Measurements from ENCODE around the gene KIF24.
"Not testable (repeated sequence)": the region's sequence is repeated elsewhere in the genome, so short reads cannot be mapped to it uniquely, and the experiment has no call there.

KIF24 gene

GRCh38 chr9:34328500-34328986 lies 525 bp downstream of the KIF24 start:
- no peak for DNase-seq (ENCODE audit: low read depth)

DNA sequence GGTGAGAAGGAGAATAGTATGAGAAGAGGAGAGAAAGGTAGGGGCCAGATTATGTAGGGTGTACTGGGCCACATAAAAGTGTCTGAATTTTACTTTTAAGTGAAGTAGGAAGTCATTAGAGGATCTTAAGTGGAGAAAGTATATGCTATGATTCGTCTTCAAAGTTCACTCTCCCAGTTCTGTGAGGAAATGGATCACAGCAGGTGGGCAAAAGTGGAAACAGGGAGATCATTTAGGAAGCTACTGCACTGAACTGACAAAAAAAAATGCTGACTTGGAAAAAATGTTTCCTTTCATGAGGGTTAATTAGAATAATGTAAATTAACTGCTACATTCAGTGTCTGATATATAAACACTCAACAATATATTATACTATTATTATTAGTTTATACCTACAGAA lies 2.4 kb downstream of the KIF24 start:
- no peak for DNase-seq (ENCODE audit: low read depth)

DNA sequence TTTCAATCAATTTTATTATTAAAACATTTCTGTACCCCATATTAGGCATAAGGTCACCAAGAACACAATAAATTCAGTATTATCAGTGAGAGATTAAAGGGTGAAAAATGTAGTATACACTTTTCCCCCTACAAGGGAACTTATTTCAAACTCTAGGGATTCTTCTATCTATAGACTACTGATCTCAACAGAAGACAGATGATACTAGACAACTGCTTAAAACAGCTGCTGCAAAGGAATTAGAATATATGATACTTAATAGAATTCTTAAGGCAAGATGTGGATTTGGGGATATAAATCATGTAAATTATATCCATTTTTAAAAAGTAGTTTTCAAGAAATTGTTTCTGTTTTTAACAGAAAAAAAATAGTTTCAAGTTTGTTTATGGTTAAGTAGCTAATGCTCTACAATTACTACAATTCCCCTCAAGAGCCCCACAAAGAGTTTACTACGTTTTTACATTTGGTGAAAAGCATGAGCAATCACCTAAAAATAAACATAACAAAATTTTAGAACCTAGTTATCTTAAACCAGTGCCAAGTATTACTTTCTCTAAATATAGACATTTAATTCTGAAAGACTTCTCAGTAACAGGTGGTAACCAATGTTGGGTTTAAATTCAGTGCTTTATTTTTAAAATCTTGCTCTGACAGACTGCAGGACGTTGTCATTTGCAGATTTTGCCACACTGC lies 6.0 kb downstream of the KIF24 start:
- DNase-seq (ENCODE audit: low read depth): no peak

- DNase-seq (ENCODE audit: low read depth): no peak
Observed at GRCh38 chr9:34321451-34321850, 7.6 kb downstream of the KIF24 start.

- DNase-seq (ENCODE audit: low read depth): no peak
Observed at GRCh38 chr9:34318163-34318790, 10.8 kb downstream of the KIF24 start.

GRCh38 chr9:34317436-34317835 lies 11.6 kb downstream of the KIF24 start:
- DNase-seq (ENCODE audit: low read depth): no peak

- DNase-seq (ENCODE audit: low read depth): no peak
Observed at GRCh38 chr9:34311499-34312185, 17.4 kb downstream of the KIF24 start.

DNA sequence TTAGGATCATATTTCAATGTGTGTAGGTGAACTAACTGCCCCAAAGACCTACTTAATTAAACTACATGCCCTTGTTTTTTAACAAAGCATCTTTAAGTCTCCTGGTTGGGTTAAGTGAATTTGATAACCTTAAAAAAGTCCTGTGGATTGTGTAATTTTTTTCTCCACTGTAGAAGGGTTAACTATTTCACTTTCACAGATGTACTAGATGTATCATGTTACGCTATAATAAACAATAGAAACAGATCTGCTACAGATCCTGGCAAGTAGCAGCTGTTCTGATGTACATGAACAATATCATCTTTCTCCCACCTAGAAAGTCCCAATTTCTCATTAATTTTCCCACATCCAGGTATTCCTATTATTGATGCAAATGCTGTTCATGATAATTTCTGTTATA lies 18.9 kb downstream of the KIF24 start:
- DNase-seq (ENCODE audit: low read depth): no peak

DNA sequence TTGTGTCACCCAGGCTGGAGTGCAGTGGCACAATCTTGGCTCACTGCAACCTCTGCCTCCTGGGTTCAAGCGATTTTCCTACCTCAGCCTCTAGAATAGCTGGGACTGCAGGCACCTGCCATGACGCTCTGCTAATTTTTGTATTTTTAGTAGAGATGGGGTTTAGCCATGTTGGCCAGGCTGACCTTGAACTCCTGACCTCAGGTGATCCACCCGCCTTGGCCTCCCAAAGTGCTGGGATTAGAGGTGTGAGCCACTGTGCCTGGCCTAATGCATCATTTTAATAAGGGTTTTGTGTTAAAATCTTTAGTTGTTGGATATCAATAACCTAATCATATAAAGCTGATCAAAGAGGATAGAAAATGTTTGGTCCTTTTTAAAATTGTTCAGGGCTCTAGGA lies 20.8 kb downstream of the KIF24 start:
- not testable (repeated sequence) for DNase-seq (ENCODE audit: low read depth)

GRCh38 chr9:34301064-34301463 lies 28.0 kb downstream of the KIF24 start:
- DNase-seq (ENCODE audit: low read depth): not testable (repeated sequence)

GRCh38 chr9:34292552-34292951 lies 36.5 kb downstream of the KIF24 start:
- no peak for DNase-seq (ENCODE audit: low read depth)

- DNase-seq (ENCODE audit: low read depth): no peak
Observed at GRCh38 chr9:34291423-34291822, 37.6 kb downstream of the KIF24 start.

DNA sequence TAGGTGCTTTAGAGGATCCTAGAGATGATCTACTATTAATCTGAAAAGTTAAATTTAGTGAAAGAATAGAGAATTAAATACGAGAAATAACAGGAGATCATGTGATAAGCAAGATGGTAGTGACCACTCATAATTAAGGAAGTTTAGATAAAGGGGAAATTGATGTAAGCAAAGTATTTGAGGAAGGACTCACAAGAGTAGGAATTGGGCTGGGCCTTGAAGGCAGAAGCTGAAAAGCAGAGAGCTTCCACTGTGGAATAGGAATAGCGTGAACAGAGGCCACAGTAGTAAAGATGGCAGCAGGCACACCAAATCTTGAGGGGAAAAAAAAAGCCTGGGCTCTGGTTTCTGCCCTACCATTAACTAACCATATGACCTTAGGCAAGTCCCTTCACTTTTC lies 38.0 kb downstream of the KIF24 start:
- DNase-seq (ENCODE audit: low read depth): no peak

DNA sequence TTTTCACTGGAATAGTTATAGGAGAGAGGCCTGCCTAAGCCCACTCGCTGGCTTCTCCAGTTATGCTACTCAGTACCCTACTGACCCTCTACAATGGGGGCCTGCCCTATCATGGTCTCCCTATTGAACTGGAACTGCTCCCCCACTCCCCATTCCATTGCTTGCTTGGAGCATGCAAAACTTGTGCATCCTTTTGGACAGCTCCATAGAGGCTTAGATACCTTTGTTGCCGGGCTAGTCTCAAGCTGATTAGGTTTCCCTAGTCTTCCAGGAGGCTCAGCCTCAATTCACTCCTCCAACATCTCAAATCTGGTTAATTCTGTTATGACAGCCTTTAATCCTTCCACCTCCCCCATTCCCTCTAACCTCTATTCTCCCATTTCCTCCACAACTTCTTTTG lies 39.9 kb downstream of the KIF24 start:
- DNase-seq (ENCODE audit: low read depth): no peak

GRCh38 chr9:34282096-34282495 lies 47.0 kb downstream of the KIF24 start:
- DNase-seq (ENCODE audit: low read depth): no peak

DNA sequence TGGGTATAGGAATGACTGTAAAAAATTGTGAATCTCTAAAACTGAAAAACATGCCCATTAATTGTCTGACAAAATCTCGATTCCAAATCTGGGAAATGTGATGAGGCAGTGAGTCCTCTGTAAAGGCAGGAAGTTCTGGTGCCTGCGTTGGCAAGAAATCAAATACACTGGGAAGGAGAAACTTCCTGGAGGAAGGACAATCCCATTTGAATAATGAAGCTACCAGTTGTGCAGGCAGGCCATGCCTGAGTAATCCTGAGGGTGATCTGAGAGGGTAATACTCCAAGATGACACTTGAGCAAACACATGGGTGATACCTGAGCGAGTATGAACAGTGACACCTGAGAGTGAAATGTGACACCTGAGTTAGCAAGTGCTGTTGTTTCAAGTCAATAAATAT lies 49.7 kb downstream of the KIF24 start:
- DNase-seq (ENCODE audit: low read depth): no peak

Data from stimulated activated CD8-positive, alpha-beta memory T cell treated with anti-CD3 and anti-CD28 coated beads, Interleukin-15, amount 100 ng/mL, for 1 hour (primary cell).